Kidney (tissue), 14 donors: ENCODE results near the gene CIBAR2. TPM values are rescaled to one million over a fixed set of nuclear protein-coding genes. Genes with fewer than 3 reads are reported as not detected.
A peak's percentile ranks its signal among the peaks of the same experiment; 100 is the strongest.
"Not testable (repeated sequence)": the region's sequence is repeated elsewhere in the genome, so short reads cannot be mapped to it uniquely, and the experiment has no call there.

Experiments used
- DNase-seq, 5 donors: peaks; one replicate each; pipeline ENCODE4 v3.0.0-alpha.2; 2013 to 2020
- FAIRE-seq: peaks from 2 replicates; lab custom pipeline; 2012; peaks lifted over from hg19 to GRCh38; lab: Jason Lieb, UNC
- H3K27ac ChIP-seq, 2 donors: one replicate each; pipeline ENCODE4 v1.7.0; 2013; ENCODE audit warnings: low read depth in 2 of 2, low read length in 2 of 2, inconsistent platforms in 1 of 2
- H3K27me3 ChIP-seq: one replicate; pipeline ENCODE4 v1.7.1; 2013; ENCODE audit warnings: low read length, inconsistent platforms; ENCODE audit not compliant: control insufficient read depth, insufficient read depth
- H3K36me3 ChIP-seq, 3 donors: one replicate each; pipeline versions ENCODE4 v1.7.0 to v1.7.1; 2013; ENCODE audit warnings: low read length in 3 of 3, control low read depth in 1 of 3, inconsistent platforms in 1 of 3; ENCODE audit not compliant: insufficient read depth in 3 of 3, control insufficient read depth in 2 of 3
- H3K4me1 ChIP-seq, 3 donors: one replicate each; pipeline versions ENCODE4 v1.7.0 to v1.7.1; 2013; ENCODE audit warnings: low read length in 3 of 3, inconsistent platforms in 1 of 3, low read depth in 1 of 3; ENCODE audit not compliant: control insufficient read depth in 2 of 3, insufficient read depth in 2 of 3
- H3K4me3 ChIP-seq, 3 donors: one replicate each; pipeline versions ENCODE4 v1.7.0 to v1.8.1; 2013; ENCODE audit warnings: low read length in 3 of 3, control low read depth in 1 of 3, inconsistent platforms in 1 of 3
- H3K9ac ChIP-seq, 3 donors: one replicate each; pipeline versions ENCODE4 v1.7.0 to v1.7.1; 2013; ENCODE audit warnings: low read length in 3 of 3, control low read depth in 1 of 3, inconsistent platforms in 1 of 3
- H3K9me3 ChIP-seq, 3 donors: one replicate each; pipeline versions ENCODE4 v1.7.0 to v1.7.1; 2013; ENCODE audit warnings: low read length in 3 of 3, control low read depth in 1 of 3, inconsistent platforms in 1 of 3; ENCODE audit not compliant: control insufficient read depth in 2 of 3, insufficient read depth in 1 of 3
- CTCF ChIP-seq: IDR thresholded peaks from 3 replicates; pipeline ENCODE4 v1.5.1; 2012; ENCODE audit warnings: mild to moderate bottlenecking, moderate library complexity, borderline replicate concordance; ENCODE audit not compliant: insufficient read depth; ENCODE audit errors: extremely low read depth
- intact Hi-C: fragments of 100-400 bp; cut with DNase I; formaldehyde crosslinking; loops from one replicate; pipeline ENCODE4 v1.11.1; 2022
- polyA plus RNA-seq: library from polyadenylated mRNA; stranded (reverse); fragments of 350-450 nt; fragmentation: Illumina TruSeq; extraction: RNeasy Lipid Tissue Mini Kit (QIAGEN cat#74804); gene quantifications from one replicate; pipeline ENCODE4 v1.2.3, GENCODE V29; 2014; ENCODE audit warnings: low read depth, low replicate concordance; ENCODE audit not compliant: insufficient read depth
- total RNA-seq: library from RNA; stranded (reverse); fragmentation: NEBNext Ultra II Directional; extraction: Animal tissue kit (Norgen Biotek cat#: 25700); gene quantifications from one replicate; pipeline ENCODE4 v1.2.1, GENCODE V29; 2021
- donor health status: control.
- donor health status: control.
- donor health status: control.
- donor health status: control.
- donor health status: control.
- donor health status: DM: yes; HTN: yes; CAD: no.
- donor health status: Normal renal cell carcinoma (clear cell type).

CIBAR2 gene
- total and polyA plus RNA-seq, 2 donors from 2014 or later = 1.6 TPM; not detected in 1

DNA sequence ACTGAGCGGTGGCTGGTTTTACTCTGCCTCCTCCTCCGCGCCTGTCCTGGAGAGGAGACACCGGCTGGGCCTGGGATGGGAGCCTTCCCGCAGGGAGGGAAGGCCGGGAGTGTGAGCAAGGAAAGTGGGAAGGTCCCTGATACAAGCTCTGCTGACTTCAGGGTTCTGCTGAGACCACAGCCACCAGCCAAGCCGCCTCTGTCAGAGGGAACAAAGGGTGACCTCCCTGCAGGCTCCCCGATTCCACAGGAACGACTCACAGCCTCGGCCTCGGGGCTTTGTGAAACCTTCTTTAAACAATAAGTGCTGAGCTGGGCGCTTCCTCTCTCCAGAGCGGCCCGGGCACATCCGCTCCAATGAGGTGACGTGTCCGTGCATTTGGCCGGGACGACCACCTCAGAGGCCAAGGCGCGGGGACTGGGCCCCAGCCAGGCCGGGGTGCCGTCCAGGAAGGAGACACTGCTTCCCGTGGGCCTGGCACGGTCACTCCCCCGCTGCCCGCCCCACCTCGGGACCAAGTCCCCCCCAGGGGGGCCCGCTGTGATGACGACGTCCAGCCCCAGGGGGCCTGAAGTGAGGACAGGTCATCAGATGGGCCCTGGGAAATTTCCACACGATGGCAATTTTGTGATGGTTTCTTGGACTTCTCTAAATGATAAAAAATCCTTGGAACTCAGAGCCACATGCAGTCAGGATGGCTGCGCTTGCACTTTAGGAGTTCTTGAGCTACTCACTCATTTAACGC lies 11.8 kb upstream of the CIBAR2 start:
- Histone ChIP-seq H3K36me3 (no peaks in the 10 kb centered on the region), H3K9ac (no peak overlapping the region), H3K4me1 (peaks cover 0 to 9% (median 0%) of the 10 kb centered on the region in 3 donors), H3K27me3 (no peaks in the 10 kb centered on the region), H3K9me3 (no peaks in the 10 kb centered on the region), H3K4me3 (no peak overlapping the region), H3K27ac (peak overlapping the region in 1 of 2 donors; percentile 47)
- DNase-seq (peak in 1 of 5 donors; percentile 79), FAIRE-seq (no peak)
- intact Hi-C loops = no loop called here
- TF ChIP-seq CTCF = no peak

DNA sequence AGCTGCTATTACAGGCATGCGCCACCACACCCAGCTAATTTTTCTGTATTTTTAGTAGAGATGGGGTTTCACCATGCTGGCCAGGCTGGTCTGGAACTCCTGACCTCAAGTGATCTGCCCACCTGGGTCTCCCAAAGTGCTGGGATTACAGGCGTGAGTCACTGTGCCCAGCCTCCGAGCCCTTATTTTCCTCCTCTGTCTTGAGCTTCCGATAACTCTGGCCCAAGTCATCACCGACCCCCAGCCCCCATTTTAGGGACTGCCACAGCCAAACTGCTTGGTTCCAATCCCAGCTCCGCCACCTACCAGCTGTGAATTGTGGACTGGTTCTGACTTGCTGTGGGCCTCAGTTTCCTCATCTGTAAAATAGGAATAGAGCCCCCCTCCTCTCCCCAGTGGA lies 11.2 kb upstream of the CIBAR2 start:
- H3K9ac ChIP-seq, H3K4me3 ChIP-seq, H3K9me3 ChIP-seq, H3K27me3 ChIP-seq, H3K27ac ChIP-seq, intact Hi-C loops, H3K36me3 ChIP-seq, H3K4me1 ChIP-seq, FAIRE-seq: not testable (repeated sequence)
- DNase-seq = peak in 1 of 5 donors; percentile 48

DNA sequence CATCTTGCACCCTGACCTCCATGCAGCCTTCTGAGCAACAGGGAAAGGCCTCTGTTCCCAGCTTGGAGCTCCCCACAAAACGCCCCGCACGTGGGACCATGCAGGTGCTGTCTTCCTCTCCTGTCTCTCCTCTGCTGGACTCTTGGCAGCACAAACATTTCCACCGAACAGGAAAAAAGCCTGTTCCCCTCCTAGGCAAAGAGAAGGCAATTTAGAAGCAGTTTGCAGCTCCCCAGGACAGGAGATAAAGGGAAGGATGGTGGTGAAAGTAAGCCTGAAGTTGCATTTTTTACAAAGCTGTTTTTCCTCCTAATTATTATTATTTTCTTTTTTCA lies 7.7 kb upstream of the CIBAR2 start:
- H3K36me3 ChIP-seq = no peaks in the 10 kb centered on the region
- intact Hi-C loops = no loop called here
- no peaks in the 10 kb centered on the region for H3K9me3 ChIP-seq
- DNase-seq = no peak
- no peak overlapping the region for H3K27ac ChIP-seq
- H3K4me3 ChIP-seq = no peak overlapping the region
- no peak overlapping the region for H3K9ac ChIP-seq
- TF ChIP-seq CTCF = no peak
- no peaks in the 10 kb centered on the region for H3K4me1 ChIP-seq
- H3K27me3 ChIP-seq = no peaks in the 10 kb centered on the region
- no peak for FAIRE-seq

- H3K27ac ChIP-seq = no peak overlapping the region
- FAIRE-seq (no peak), DNase-seq (no peak)
- H3K4me3 ChIP-seq = no peak overlapping the region
- no peaks in the 10 kb centered on the region for H3K27me3 ChIP-seq
- H3K9me3 ChIP-seq = no peaks in the 10 kb centered on the region
- no peak overlapping the region for H3K9ac ChIP-seq
- no peaks in the 10 kb centered on the region for H3K4me1 ChIP-seq
- no peaks in the 10 kb centered on the region for H3K36me3 ChIP-seq
- intact Hi-C loops = no loop called here
- TF ChIP-seq CTCF = no peak
Observed at GRCh38 chr16:85117418-85117817, 5.1 kb upstream of the CIBAR2 start.
